Fibroblast of lung (primary cell): ENCODE data around the gene HAUS3. TPM values are rescaled to one million over a fixed set of nuclear protein-coding genes. Genes with fewer than 3 reads are reported as not detected.

Source experiments
- DNase-seq, 2 donors: peaks; one replicate each; pipeline versions ENCODE4 v3.0.0 to v3.0.0-alpha.2; 2010; ENCODE audit warnings: low read depth in 2 of 2
- H2AFZ ChIP-seq: 2 replicates; pipeline ENCODE4 v1.5.1; 2012; ENCODE audit warnings: low read length, control low read depth, inconsistent platforms
- H3K27ac ChIP-seq: 2 replicates; pipeline ENCODE4 v1.5.1; 2011; ENCODE audit warnings: low read length, control low read depth; ENCODE audit not compliant: insufficient read depth
- H3K27me3 ChIP-seq: 2 replicates; pipeline ENCODE4 v1.5.1; 2011; ENCODE audit warnings: mild to moderate bottlenecking, low read length; ENCODE audit not compliant: control insufficient read depth, insufficient read depth
- H3K36me3 ChIP-seq: 2 replicates; pipeline ENCODE4 v1.5.1; 2011; ENCODE audit warnings: low read length; ENCODE audit not compliant: control insufficient read depth, insufficient read depth
- H3K4me1 ChIP-seq: 2 replicates; pipeline ENCODE4 v1.5.1; 2011; ENCODE audit warnings: low read length; ENCODE audit not compliant: control insufficient read depth, insufficient read depth; ENCODE audit errors: extremely low read depth
- H3K4me2 ChIP-seq: 2 replicates; pipeline ENCODE4 v1.5.1; 2011; ENCODE audit warnings: low read length, control low read depth; ENCODE audit not compliant: insufficient read depth; ENCODE audit errors: extremely low read depth
- H3K4me3 ChIP-seq, 4 experiments: fragments of 200-600 bp in 1 of 4; sonication (generic) in 1 of 4; replicated peaks in 1 of 4; 2 replicates each; pipeline ENCODE4 v1.5.1; 2011 to 2016; ENCODE audit warnings: low read length in 4 of 4, low read depth in 3 of 4, mild to moderate bottlenecking in 3 of 4, control low read depth in 2 of 4, inconsistent platforms in 1 of 4, mixed read lengths in 1 of 4; ENCODE audit not compliant: insufficient read depth in 1 of 4; ENCODE audit errors: control extremely low read depth in 1 of 4
- H3K79me2 ChIP-seq: 2 replicates; pipeline ENCODE4 v1.5.1; 2012; ENCODE audit warnings: mild to moderate bottlenecking, low read length, inconsistent platforms; ENCODE audit not compliant: control insufficient read depth, insufficient read depth
- H3K9ac ChIP-seq: 2 replicates; pipeline ENCODE4 v1.5.1; 2011; ENCODE audit warnings: mild to moderate bottlenecking, low read length, control low read depth; ENCODE audit not compliant: insufficient read depth
- H3K9me3 ChIP-seq: 2 replicates; pipeline ENCODE4 v1.5.1; 2012; ENCODE audit warnings: low read depth, low read length; ENCODE audit not compliant: control insufficient read depth, insufficient read depth
- H4K20me1 ChIP-seq: 2 replicates; pipeline ENCODE4 v1.5.1; 2011; ENCODE audit warnings: low read length; ENCODE audit not compliant: control insufficient read depth, insufficient read depth; ENCODE audit errors: extremely low read depth
- EZH2 ChIP-seq: IDR thresholded peaks from 2 replicates; pipeline ENCODE4 v1.5.1; 2012; ENCODE audit warnings: low read length, control low read depth, mild to moderate bottlenecking; ENCODE audit errors: missing control alignments
- polyA plus RNA-seq, 2 donors: library from polyadenylated mRNA; depleted of rRNA in 1 of 2; stranded (reverse) in 1 of 2; unstranded in 1 of 2; fragments of >200 nt; gene quantifications; 2 replicates each; pipeline ENCODE4 v1.2.1, GENCODE V29; 2011 to 2012; ENCODE audit warnings: missing spikeins in 1 of 2
- total RNA-seq: library from RNA; depleted of rRNA; stranded (reverse); fragments of >200 nt; gene quantifications from 2 replicates; pipeline ENCODE4 v1.2.1, GENCODE V29; 2014
- TF ChIP-seq, protein P1 (sequence below), 2 donors: IDR thresholded peaks in 1 of 2; conservative IDR thresholded peaks in 1 of 2; 1 replicate in 1 of 2; 2 replicates in 1 of 2; pipeline ENCODE4 v1.5.1; 2011 to 2012; ENCODE audit warnings: low read length in 2 of 2, control low read depth in 1 of 2, inconsistent platforms in 1 of 2, low read depth in 1 of 2, mild to moderate bottlenecking in 1 of 2

Gene HAUS3
- total and polyA plus RNA-seq, 2 donors (not counting 1 experiment from before 2014, with no cell fraction given): 5.3 TPM

GRCh38 chr4:2270341-2271165 lies 28.6 kb upstream of the HAUS3 start:
- DNase-seq: no peak
- H3K79me2 ChIP-seq: no peaks in the 10 kb centered on the region
- no peak overlapping the region for H3K4me3 ChIP-seq
- peaks cover 4% of the 10 kb centered on the region for H3K4me1 ChIP-seq
- no peak overlapping the region for H3K27ac ChIP-seq
- H3K9ac ChIP-seq: no peak overlapping the region
- no peaks in the 10 kb centered on the region for H3K36me3 ChIP-seq
- H3K9me3 ChIP-seq: no peaks in the 10 kb centered on the region
- no peak for TF ChIP-seq EZH2
- TF ChIP-seq, protein P1, sequence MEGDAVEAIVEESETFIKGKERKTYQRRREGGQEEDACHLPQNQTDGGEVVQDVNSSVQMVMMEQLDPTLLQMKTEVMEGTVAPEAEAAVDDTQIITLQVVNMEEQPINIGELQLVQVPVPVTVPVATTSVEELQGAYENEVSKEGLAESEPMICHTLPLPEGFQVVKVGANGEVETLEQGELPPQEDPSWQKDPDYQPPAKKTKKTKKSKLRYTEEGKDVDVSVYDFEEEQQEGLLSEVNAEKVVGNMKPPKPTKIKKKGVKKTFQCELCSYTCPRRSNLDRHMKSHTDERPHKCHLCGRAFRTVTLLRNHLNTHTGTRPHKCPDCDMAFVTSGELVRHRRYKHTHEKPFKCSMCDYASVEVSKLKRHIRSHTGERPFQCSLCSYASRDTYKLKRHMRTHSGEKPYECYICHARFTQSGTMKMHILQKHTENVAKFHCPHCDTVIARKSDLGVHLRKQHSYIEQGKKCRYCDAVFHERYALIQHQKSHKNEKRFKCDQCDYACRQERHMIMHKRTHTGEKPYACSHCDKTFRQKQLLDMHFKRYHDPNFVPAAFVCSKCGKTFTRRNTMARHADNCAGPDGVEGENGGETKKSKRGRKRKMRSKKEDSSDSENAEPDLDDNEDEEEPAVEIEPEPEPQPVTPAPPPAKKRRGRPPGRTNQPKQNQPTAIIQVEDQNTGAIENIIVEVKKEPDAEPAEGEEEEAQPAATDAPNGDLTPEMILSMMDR (conservative IDR thresholded peaks at IDR 0.05 in 1 of 2, IDR thresholded peaks at IDR 0.05 in 1 of 2; ENCODE audit: low read depth in 1 of 2, low read length in 2 of 2): no peak
- H3K27me3 ChIP-seq: no peaks in the 10 kb centered on the region
- H2AFZ ChIP-seq: no peak overlapping the region
- no peak overlapping the region for H3K4me2 ChIP-seq
- H4K20me1 ChIP-seq: no peaks in the 10 kb centered on the region

DNA sequence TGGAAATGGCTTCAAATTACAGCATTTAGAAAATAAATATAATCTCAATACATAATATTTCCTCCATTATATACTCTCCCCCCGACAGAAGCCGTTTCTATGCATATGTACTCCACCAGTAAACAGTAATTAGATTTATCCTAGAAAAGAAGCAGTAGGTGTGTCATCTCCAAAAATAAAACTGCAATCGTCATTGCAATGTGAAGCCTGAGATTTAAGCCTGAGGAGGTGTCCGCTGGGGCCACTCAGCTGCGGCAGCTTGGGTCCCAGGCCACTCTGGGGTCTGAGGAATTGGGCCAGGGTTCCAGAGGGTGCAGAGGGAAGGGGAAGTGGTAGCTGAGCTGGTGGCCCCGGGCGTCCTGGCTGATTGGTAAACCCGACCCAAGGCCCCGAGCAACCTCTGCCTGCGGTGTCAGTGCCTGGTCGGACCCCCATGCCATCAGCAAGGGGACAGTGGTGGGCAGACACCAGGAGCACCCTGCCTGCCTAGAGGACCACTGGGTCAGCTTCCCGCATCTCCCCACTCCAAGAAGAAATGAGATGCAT lies 27.8 kb upstream of the HAUS3 start:
- no peaks in the 10 kb centered on the region for H3K79me2 ChIP-seq
- DNase-seq: no peak
- peaks cover 4% of the 10 kb centered on the region for H3K4me1 ChIP-seq
- no peak overlapping the region for H3K4me2 ChIP-seq
- H3K9ac ChIP-seq: no peak overlapping the region
- no peaks in the 10 kb centered on the region for H3K9me3 ChIP-seq
- H3K27ac ChIP-seq: no peak overlapping the region
- no peak overlapping the region for H3K4me3 ChIP-seq
- no peaks in the 10 kb centered on the region for H4K20me1 ChIP-seq
- no peaks in the 10 kb centered on the region for H3K27me3 ChIP-seq
- no peak overlapping the region for H2AFZ ChIP-seq
- TF ChIP-seq EZH2: no peak
- TF ChIP-seq, protein P1 (conservative IDR thresholded peaks at IDR 0.05 in 1 of 2, IDR thresholded peaks at IDR 0.05 in 1 of 2; ENCODE audit: low read depth in 1 of 2, low read length in 2 of 2): no peak
- no peaks in the 10 kb centered on the region for H3K36me3 ChIP-seq

DNA sequence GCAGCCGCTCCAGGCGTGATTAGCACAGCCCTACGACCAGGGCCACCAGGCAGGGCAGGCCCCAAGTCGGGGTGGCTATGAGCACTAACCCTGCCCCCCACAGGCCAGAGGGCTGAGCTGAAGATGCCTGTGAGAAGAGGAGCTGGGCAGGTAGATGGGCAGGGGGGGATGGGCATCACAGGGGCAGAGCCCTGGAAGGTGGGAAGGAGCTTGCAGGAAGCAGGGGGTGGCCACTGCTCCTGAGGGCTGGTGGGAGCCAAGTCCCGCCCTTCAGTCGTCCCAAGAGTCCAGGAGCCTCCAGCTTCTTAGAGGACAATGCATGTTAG lies 27.2 kb upstream of the HAUS3 start:
- H3K4me3 ChIP-seq: no peak overlapping the region
- no peak overlapping the region for H2AFZ ChIP-seq
- TF ChIP-seq, protein P1 (conservative IDR thresholded peaks at IDR 0.05 in 1 of 2, IDR thresholded peaks at IDR 0.05 in 1 of 2; ENCODE audit: low read depth in 1 of 2, low read length in 2 of 2): no peak
- TF ChIP-seq EZH2: no peak
- no peaks in the 10 kb centered on the region for H3K36me3 ChIP-seq
- H3K4me2 ChIP-seq: no peak overlapping the region
- no peaks in the 10 kb centered on the region for H3K9me3 ChIP-seq
- no peak overlapping the region for H3K9ac ChIP-seq
- no peak overlapping the region for H3K27ac ChIP-seq
- no peaks in the 10 kb centered on the region for H3K27me3 ChIP-seq
- DNase-seq: no peak
- no peaks in the 10 kb centered on the region for H4K20me1 ChIP-seq
- H3K4me1 ChIP-seq: peaks cover 4% of the 10 kb centered on the region
- no peaks in the 10 kb centered on the region for H3K79me2 ChIP-seq
